ENCODE measurements around the gene COX5B. TPM values are rescaled to one million over a fixed set of nuclear protein-coding genes. Genes with fewer than 3 reads are reported as not detected.

Gene COX5B
- total and polyA plus RNA-seq, 10 of the 15 experiments (the other 5 are each of a cell fraction or from before 2014, with no cell fraction given): 69.5 to 518 (median 363) TPM

DNA sequence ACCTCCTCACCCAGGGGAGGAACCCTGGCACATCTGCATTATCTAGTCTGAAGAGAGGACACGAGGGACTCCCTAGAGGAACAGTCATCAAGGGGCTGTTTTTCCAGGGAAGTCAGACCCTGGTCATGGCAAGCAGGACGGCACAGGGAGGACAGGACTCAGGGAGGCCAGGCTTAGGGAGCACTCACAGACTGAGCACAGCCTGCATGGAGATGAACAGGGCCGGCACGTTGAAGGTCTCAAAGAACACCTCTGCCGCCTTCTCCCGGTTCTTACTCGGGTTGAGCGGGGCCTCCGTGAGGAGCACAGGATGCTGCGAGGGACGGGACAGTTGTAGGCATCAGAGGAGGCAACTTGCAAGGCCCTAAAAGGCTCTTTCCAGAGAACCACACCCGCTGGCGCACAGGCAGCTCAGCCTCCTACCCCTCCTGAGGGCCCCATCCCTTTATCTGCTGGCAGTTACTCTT lies 12.9 kb downstream of the COX5B start:
- Histone ChIP-seq H2AFZ (ENCODE audit: control insufficient read depth, low read depth, low read length) (no peak overlapping the region), H3K4me3 (no peak overlapping the region), H4K20me1 (ENCODE audit: control insufficient read depth, insufficient read depth) (peaks cover 2% of the 10 kb centered on the region; the same call in 1 of the 2 replicates), H3K79me2 (ENCODE audit: control insufficient read depth, insufficient read depth, low read length) (peaks cover 32% of the 10 kb centered on the region), H3K9me3 (replicated peaks; ENCODE audit: control insufficient read depth, insufficient read depth, low read length) (no peaks in the 10 kb centered on the region; the same call in 2 of the 3 replicates), H3K27me3 (replicated peaks in 1 of 2; ENCODE audit: control insufficient read depth in 2 of 2, insufficient read depth in 2 of 2, low read length in 1 of 2) (no peaks in the 10 kb centered on the region), H3K9ac (ENCODE audit: control insufficient read depth, insufficient read depth, low read length) (no peak overlapping the region), H3K27ac (ENCODE audit: control insufficient read depth, insufficient read depth) (no peak overlapping the region), H3K4me1 (ENCODE audit: control insufficient read depth, insufficient read depth, low read length) (no peaks in the 10 kb centered on the region; the same call in 1 of the 2 replicates), H3K36me3 (ENCODE audit: control insufficient read depth in 2 of 2, insufficient read depth in 2 of 2, low read length in 1 of 2) (peaks cover 6 to 8% of the 10 kb centered on the region in 2 experiments; a peak in 3 of 4 replicates), H3K4me2 (ENCODE audit: control insufficient read depth, insufficient read depth) (no peak overlapping the region)
- CTCF ChIA-PET: no interaction called here
- ATAC-seq (no peak), DNase-seq (ENCODE audit: low read depth, low spot score) (no peak), FAIRE-seq (no peak)
- RAD21 ChIA-PET (ENCODE audit: unreplicated experiment): no interaction called here
- 92% methylated on average over 13 of the region's 13 CpGs for WGBS (ENCODE audit: insufficient coverage, insufficient replicate concordance, low lambda C conversion rate, missing lambda C conversion rate)
- POLR2A ChIA-PET: interaction anchor here (7.5 kb wide), 1 partner anchor 11 kb away, joined by 132 read pairs; the partner anchor contains the start of gene COX5B
- no TSS peak for BruUV-seq (replicated peaks)
- in situ Hi-C loops (cut with MboI) (no loop called here), intact Hi-C loops (cut with micrococcal nuclease; ENCODE audit: unreplicated experiment) (no loop called here)
- SMC1A ChIA-PET (ENCODE audit: uncharacterized antibody, unreplicated experiment): no interaction called here
- TF ChIP-seq, protein P1, sequence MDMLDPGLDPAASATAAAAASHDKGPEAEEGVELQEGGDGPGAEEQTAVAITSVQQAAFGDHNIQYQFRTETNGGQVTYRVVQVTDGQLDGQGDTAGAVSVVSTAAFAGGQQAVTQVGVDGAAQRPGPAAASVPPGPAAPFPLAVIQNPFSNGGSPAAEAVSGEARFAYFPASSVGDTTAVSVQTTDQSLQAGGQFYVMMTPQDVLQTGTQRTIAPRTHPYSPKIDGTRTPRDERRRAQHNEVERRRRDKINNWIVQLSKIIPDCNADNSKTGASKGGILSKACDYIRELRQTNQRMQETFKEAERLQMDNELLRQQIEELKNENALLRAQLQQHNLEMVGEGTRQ (IDR thresholded peaks at IDR 0.05; ENCODE audit: borderline replicate concordance, low read depth, low read length): no peak
- no peak for TF ChIP-seq KDM1A (IDR thresholded peaks at IDR 0.05; ENCODE audit: borderline replicate concordance)
- TF ChIP-seq, protein P2, sequence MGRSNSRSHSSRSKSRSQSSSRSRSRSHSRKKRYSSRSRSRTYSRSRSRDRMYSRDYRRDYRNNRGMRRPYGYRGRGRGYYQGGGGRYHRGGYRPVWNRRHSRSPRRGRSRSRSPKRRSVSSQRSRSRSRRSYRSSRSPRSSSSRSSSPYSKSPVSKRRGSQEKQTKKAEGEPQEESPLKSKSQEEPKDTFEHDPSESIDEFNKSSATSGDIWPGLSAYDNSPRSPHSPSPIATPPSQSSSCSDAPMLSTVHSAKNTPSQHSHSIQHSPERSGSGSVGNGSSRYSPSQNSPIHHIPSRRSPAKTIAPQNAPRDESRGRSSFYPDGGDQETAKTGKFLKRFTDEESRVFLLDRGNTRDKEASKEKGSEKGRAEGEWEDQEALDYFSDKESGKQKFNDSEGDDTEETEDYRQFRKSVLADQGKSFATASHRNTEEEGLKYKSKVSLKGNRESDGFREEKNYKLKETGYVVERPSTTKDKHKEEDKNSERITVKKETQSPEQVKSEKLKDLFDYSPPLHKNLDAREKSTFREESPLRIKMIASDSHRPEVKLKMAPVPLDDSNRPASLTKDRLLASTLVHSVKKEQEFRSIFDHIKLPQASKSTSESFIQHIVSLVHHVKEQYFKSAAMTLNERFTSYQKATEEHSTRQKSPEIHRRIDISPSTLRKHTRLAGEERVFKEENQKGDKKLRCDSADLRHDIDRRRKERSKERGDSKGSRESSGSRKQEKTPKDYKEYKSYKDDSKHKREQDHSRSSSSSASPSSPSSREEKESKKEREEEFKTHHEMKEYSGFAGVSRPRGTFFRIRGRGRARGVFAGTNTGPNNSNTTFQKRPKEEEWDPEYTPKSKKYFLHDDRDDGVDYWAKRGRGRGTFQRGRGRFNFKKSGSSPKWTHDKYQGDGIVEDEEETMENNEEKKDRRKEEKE (IDR thresholded peaks at IDR 0.05): no peak
- TF ChIP-seq ZNF217 (IDR thresholded peaks at IDR 0.05): no peak
- no peak for TF ChIP-seq ZZZ3 (IDR thresholded peaks at IDR 0.05; ENCODE audit: control insufficient read depth, insufficient read length, low read depth)
- TF ChIP-seq, protein P3, sequence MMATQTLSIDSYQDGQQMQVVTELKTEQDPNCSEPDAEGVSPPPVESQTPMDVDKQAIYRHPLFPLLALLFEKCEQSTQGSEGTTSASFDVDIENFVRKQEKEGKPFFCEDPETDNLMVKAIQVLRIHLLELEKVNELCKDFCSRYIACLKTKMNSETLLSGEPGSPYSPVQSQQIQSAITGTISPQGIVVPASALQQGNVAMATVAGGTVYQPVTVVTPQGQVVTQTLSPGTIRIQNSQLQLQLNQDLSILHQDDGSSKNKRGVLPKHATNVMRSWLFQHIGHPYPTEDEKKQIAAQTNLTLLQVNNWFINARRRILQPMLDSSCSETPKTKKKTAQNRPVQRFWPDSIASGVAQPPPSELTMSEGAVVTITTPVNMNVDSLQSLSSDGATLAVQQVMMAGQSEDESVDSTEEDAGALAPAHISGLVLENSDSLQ (IDR thresholded peaks at IDR 0.05): no peak
- TF ChIP-seq CREM (IDR thresholded peaks at IDR 0.05; ENCODE audit: low read depth): no peak
- no peak for TF ChIP-seq ZNF207 (IDR thresholded peaks at IDR 0.05; ENCODE audit: borderline replicate concordance)
- TF ChIP-seq, protein P4, sequence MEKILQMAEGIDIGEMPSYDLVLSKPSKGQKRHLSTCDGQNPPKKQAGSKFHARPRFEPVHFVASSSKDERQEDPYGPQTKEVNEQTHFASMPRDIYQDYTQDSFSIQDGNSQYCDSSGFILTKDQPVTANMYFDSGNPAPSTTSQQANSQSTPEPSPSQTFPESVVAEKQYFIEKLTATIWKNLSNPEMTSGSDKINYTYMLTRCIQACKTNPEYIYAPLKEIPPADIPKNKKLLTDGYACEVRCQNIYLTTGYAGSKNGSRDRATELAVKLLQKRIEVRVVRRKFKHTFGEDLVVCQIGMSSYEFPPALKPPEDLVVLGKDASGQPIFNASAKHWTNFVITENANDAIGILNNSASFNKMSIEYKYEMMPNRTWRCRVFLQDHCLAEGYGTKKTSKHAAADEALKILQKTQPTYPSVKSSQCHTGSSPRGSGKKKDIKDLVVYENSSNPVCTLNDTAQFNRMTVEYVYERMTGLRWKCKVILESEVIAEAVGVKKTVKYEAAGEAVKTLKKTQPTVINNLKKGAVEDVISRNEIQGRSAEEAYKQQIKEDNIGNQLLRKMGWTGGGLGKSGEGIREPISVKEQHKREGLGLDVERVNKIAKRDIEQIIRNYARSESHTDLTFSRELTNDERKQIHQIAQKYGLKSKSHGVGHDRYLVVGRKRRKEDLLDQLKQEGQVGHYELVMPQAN (conservative IDR thresholded peaks at IDR 0.05): no peak
- no peak for TF ChIP-seq YY1 (IDR thresholded peaks at IDR 0.05; ENCODE audit: low read depth, low read length)
- TF ChIP-seq TCF3 (IDR thresholded peaks at IDR 0.05; ENCODE audit: borderline replicate concordance, insufficient read depth, low read depth, low read length): no peak
- TF ChIP-seq FOXK2 (IDR thresholded peaks at IDR 0.05): no peak
- TF ChIP-seq CHD4 (IDR thresholded peaks at IDR 0.05): no peak
- TF ChIP-seq, protein P5, sequence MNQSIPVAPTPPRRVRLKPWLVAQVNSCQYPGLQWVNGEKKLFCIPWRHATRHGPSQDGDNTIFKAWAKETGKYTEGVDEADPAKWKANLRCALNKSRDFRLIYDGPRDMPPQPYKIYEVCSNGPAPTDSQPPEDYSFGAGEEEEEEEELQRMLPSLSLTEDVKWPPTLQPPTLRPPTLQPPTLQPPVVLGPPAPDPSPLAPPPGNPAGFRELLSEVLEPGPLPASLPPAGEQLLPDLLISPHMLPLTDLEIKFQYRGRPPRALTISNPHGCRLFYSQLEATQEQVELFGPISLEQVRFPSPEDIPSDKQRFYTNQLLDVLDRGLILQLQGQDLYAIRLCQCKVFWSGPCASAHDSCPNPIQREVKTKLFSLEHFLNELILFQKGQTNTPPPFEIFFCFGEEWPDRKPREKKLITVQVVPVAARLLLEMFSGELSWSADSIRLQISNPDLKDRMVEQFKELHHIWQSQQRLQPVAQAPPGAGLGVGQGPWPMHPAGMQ (IDR thresholded peaks at IDR 0.05; ENCODE audit: borderline replicate concordance): no peak
- TF ChIP-seq RBBP5 (conservative IDR thresholded peaks at IDR 0.05): no peak
